ENCODE results near the gene ATAD3C. TPM values are rescaled to one million over a fixed set of nuclear protein-coding genes. Genes with fewer than 3 reads are reported as not detected.
"Not testable (repeated sequence)": the region's sequence is repeated elsewhere in the genome, so short reads cannot be mapped to it uniquely, and the experiment has no call there.

ATAD3C gene
- total and polyA plus RNA-seq, 2 of the 4 experiments (the other 2 are of a cell fraction) = not detected

GRCh38 chr1:1446631-1447030 is 2.9 kb upstream of the ATAD3C start:
- BruUV-seq (replicated peaks); H4K91ac ChIP-seq (ENCODE audit: insufficient read depth, low read depth, low read length): not testable (repeated sequence)
- WGBS, 2 experiments (ENCODE audit: extremely low coverage in 2 of 2, insufficient read length in 1 of 2) = no CpG with 5 or more reads among the region's 19 CpGs

GRCh38 chr1:1450616-1451015 is 1.1 kb downstream of the ATAD3C start:
- BruUV-seq (replicated peaks); H3K36me3 ChIP-seq (ENCODE audit: control insufficient read depth, insufficient read depth, low read length); H3K9ac ChIP-seq (ENCODE audit: low read depth, low read length); H2BK120ac ChIP-seq (ENCODE audit: low read depth, low read length); H3K9me3 ChIP-seq (ENCODE audit: control insufficient read depth, insufficient read depth, low read length); H4K20me1 ChIP-seq (ENCODE audit: insufficient read depth, low read length); H2BK5ac ChIP-seq (ENCODE audit: low read depth, low read length, poor library complexity, severe bottlenecking); H3K9me1 ChIP-seq (ENCODE audit: insufficient read depth, low read length); H3K23ac ChIP-seq (ENCODE audit: low read depth, low read length); POLR2A ChIA-PET (ENCODE audit: unreplicated experiment); H3K18ac ChIP-seq (ENCODE audit: low read depth, low read length); H4K5ac ChIP-seq (ENCODE audit: low read depth, low read length); H2AK5ac ChIP-seq (ENCODE audit: low read depth, low read length); H3K4me3 ChIP-seq (ENCODE audit: insufficient read depth, low read depth, low read length); intact Hi-C loops (cut with micrococcal nuclease); H3K27ac ChIP-seq (ENCODE audit: insufficient read depth, low read length); DNase-seq; H3K4me1 ChIP-seq (ENCODE audit: control insufficient read depth, insufficient read depth, low read length); H2AFZ ChIP-seq (replicated peaks; ENCODE audit: low read length, poor library complexity); H4K8ac ChIP-seq (ENCODE audit: low read depth in 2 of 2, low read length in 2 of 2); H3K4ac ChIP-seq (ENCODE audit: low read depth, low read length); in situ Hi-C loops (cut with MboI; ENCODE audit: low sequenced_read_pairs); dilution Hi-C loops (cut with HindIII; ENCODE audit: low sequenced_read_pairs, unreplicated experiment); H4K91ac ChIP-seq (ENCODE audit: insufficient read depth, low read depth, low read length); H3K14ac ChIP-seq (replicated peaks; ENCODE audit: low read depth, low read length); H2BK20ac ChIP-seq (ENCODE audit: low read depth, low read length); H3K79me1 ChIP-seq (ENCODE audit: low read depth in 1 of 2, low read length in 2 of 2); H3K27me3 ChIP-seq (ENCODE audit: control insufficient read depth, insufficient read depth, low read length); H3K56ac ChIP-seq (ENCODE audit: extremely low read depth, insufficient read depth, low read length); H2BK15ac ChIP-seq (ENCODE audit: low read depth, low read length); H2AK9ac ChIP-seq (replicated peaks; ENCODE audit: low read depth, low read length, poor library complexity); H3K4me2 ChIP-seq (ENCODE audit: low read depth, low read length); ATAC-seq (ENCODE audit: low read depth): not testable (repeated sequence)
- CTCF ChIA-PET = interaction anchor here (1.9 kb wide), 1 partner anchor 10 kb away, joined by 6 read pairs; no protein-coding TSS in a partner anchor
- WGBS, 2 experiments (ENCODE audit: extremely low coverage in 2 of 2, insufficient read length in 1 of 2) = 87% methylated on average over 3 of the region's 22 CpGs; no CpG with 5 or more reads in 1 of the 2 experiments

More at GRCh38 chr1:1446631-1447030, 2.9 kb upstream of the ATAD3C start:
- H3K56ac ChIP-seq (ENCODE audit: extremely low read depth, insufficient read depth, low read length); H3K36me3 ChIP-seq (ENCODE audit: control insufficient read depth, insufficient read depth, low read length); DNase-seq; dilution Hi-C loops (cut with HindIII; ENCODE audit: low sequenced_read_pairs, unreplicated experiment); H3K79me1 ChIP-seq (ENCODE audit: low read depth in 1 of 2, low read length in 2 of 2); H4K5ac ChIP-seq (ENCODE audit: low read depth, low read length); H3K23ac ChIP-seq (ENCODE audit: low read depth, low read length); in situ Hi-C loops (cut with MboI; ENCODE audit: low sequenced_read_pairs); H3K4me3 ChIP-seq (ENCODE audit: insufficient read depth, low read depth, low read length); POLR2A ChIA-PET (ENCODE audit: unreplicated experiment); CTCF ChIA-PET; H2AK9ac ChIP-seq (replicated peaks; ENCODE audit: low read depth, low read length, poor library complexity); H4K8ac ChIP-seq (ENCODE audit: low read depth in 2 of 2, low read length in 2 of 2); H3K4me2 ChIP-seq (ENCODE audit: low read depth, low read length); H3K9me1 ChIP-seq (ENCODE audit: insufficient read depth, low read length); H3K27ac ChIP-seq (ENCODE audit: insufficient read depth, low read length); H2BK20ac ChIP-seq (ENCODE audit: low read depth, low read length); H2AFZ ChIP-seq (replicated peaks; ENCODE audit: low read length, poor library complexity); H3K4ac ChIP-seq (ENCODE audit: low read depth, low read length); H3K27me3 ChIP-seq (ENCODE audit: control insufficient read depth, insufficient read depth, low read length); H2AK5ac ChIP-seq (ENCODE audit: low read depth, low read length); H3K14ac ChIP-seq (replicated peaks; ENCODE audit: low read depth, low read length); ATAC-seq (ENCODE audit: low read depth); H3K9ac ChIP-seq (ENCODE audit: low read depth, low read length); H4K20me1 ChIP-seq (ENCODE audit: insufficient read depth, low read length); H3K4me1 ChIP-seq (ENCODE audit: control insufficient read depth, insufficient read depth, low read length); H2BK5ac ChIP-seq (ENCODE audit: low read depth, low read length, poor library complexity, severe bottlenecking); H3K18ac ChIP-seq (ENCODE audit: low read depth, low read length); H2BK15ac ChIP-seq (ENCODE audit: low read depth, low read length); H3K9me3 ChIP-seq (ENCODE audit: control insufficient read depth, insufficient read depth, low read length); H2BK120ac ChIP-seq (ENCODE audit: low read depth, low read length); intact Hi-C loops (cut with micrococcal nuclease): not testable (repeated sequence)
